Nasal cavity respiratory epithelium epithelial cell of viscerocranial mucosa (primary cell): ENCODE data around the gene ZNF546. TPM values are rescaled to one million over a fixed set of nuclear protein-coding genes. Genes with fewer than 3 reads are reported as not detected.

Source experiments
- total RNA-seq: library from RNA; depleted of rRNA; stranded (reverse); fragments of >200 nt; gene quantifications from 2 replicates; pipeline ENCODE4 v1.2.3, GENCODE V29; 2014

Gene ZNF546
- total RNA-seq = 0.68 and 3.0 TPM in 2 replicates

DNA sequence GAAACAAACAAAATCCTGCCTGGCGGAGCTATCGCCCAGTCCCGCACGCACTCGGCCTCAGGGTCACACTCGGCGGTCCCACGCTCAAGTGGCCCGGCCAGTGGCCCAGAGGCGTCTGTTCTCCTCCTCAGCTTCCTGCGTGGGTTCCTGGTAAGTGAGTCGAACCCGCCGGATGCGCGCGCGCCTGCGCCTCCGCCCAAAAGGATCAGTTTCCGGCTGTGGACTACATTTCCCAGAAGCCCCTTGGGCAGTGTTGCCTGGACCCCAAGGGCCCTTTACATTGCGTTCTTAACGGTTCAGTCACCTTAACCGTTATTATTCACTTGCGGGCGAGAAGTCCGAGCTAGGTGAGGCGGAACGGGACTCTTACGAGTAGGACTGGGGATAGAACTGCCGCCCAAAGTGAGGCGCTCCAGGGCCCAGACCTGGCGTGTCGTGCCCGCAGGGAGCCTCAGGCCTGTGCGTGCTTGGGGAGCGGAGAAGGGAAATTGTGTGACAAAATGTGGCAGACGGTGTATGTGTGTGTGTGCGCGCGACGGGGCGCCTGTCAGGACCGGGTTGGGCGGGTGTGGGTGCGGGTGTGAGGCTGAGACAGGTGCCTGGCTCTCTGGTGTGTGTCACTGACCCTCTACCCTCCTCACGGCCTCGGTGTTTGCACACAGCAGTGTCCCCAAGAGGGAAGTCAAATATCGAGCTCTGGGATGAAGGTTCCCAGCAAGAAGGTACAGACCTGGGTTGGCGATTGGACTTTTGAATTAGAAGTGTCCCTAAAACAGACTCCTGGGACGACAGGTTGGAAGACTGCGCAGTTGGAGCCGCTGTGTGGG, at the start of gene ZNF546:
Gene ZNF546 (plus strand): TSS at position 250 of the 827 bp plus-strand sequence. CDS start 1,267 bp downstream, outside the sequence.

DNA sequence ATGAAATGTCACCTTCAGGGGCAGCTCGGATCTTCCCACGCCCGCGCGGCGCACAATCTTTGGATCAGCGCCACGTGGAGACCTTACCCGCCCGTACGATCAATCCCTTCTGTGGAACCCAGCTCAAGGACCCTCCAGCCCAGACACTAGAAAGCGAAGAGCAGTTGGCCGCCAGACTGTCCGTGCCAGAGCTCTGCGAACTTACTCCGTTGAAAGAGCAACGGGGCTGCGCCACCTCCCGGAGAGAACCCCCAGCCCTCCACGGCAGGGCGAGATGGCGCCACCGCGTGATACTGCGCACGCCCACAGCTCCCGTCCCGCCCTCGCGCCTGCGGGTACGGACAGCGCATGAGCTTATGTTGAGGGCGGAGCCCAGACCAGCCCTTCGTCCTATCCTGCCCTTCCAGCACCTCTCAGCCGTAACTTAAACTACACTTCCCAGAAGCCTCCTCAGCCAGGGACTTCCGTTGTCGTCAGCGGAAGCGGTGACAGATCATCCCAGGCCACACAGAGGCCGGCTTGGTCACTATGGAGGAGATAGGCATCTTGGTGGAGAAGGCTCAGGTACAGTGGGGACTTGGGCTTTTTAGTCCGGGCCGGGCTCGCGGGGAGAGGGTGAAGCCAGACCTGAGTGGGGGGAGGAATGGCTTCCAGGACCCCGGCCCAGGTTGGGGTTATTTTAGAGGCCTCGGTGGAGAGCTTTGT, 26.0 kb upstream of the ZNF546 start, which contains the start of gene PSMC4:
Gene PSMC4 (plus strand): TSS at position 491 of the 705 bp plus-strand sequence. CDS start 38 bp downstream, at position 529.

DNA sequence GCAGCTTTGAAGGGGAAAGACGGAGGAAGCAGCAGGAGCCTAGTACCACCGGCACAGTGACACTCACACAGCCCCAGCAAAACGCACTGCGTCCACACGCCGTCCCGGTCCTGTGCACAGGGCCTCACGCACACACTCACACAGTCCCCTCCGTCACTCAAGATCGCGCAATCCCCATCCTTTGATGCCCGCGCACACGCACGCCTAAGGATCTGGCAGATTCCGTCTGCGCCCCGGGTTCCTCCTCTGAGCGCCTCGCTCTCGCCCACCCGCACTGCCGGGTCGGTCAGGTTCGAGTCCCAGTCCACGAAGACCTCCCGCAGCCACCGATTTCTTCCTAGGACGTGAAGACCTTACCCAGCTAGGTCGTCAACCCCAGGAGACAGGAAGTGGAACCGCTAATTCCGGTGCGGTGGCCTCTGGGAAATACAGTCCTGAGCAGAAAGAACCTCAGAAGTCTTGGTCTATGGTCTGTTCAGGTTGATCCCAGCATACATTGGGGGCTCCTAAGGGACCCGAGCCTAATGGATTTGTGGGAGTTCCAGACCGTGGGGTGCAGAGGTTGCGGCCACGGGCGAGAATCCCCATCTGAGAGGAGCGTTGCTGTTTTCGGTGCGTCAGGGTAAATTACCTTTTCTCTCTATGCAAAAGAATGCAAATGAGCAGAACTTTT, 59.1 kb downstream of the ZNF546 start, which contains the start of gene ZNF780B:
Gene ZNF780B (minus strand): TSS at position 400 of the 673 bp plus-strand sequence. CDS start 5,899 bp downstream, outside the sequence.

Other genes with a start within 250 kb of the ZNF546 start
- not detected in 2 replicates for gene LEUTX, start 218.2 kb upstream of the ZNF546 start, total RNA-seq
- 4.1 and 14.3 TPM in 2 replicates for gene DYRK1B, start 162.9 kb upstream of the ZNF546 start, total RNA-seq
- 140 and 218 TPM in 2 replicates for gene FBL, start 150.7 kb upstream of the ZNF546 start, total RNA-seq
- gene FCGBP, start 62.4 kb upstream of the ZNF546 start, total RNA-seq = 1.4 and 2.3 TPM in 2 replicates
- 84.1 and 118 TPM in 2 replicates for gene PSMC4, start 25.9 kb upstream of the ZNF546 start, total RNA-seq
- 4.8 and 20.2 TPM in 2 replicates for gene ZNF780B, start 59.2 kb downstream of the ZNF546 start, total RNA-seq
- gene ZNF780A, start 93.9 kb downstream of the ZNF546 start, total RNA-seq = 6.8 and 15.9 TPM in 2 replicates
- 10.6 and 13.6 TPM in 2 replicates for gene MAP3K10, start 194.4 kb downstream of the ZNF546 start, total RNA-seq
- gene TTC9B, start 221.3 kb downstream of the ZNF546 start, total RNA-seq = under 0.01 TPM in 1 of 2 replicates, not detected in the other
- under 0.01 and 0.07 TPM in 2 replicates for gene CCNP, start 229.6 kb downstream of the ZNF546 start, total RNA-seq